T-helper 2 cell treated with Interferon-gamma antibody and Interleukin-4, amounts not matched to agents 5 μg/mL and 100 μg/mL, for 36 hours (primary cell): ENCODE measurements around the gene MSX2.

Experiments
- DNase-seq: peaks from one replicate; pipeline ENCODE4 v3.0.0; 2021; ENCODE audit warnings: low spot score
- H3K27ac Mint-ChIP-seq: one replicate; pipeline ENCODE4 v1.8.0; 2021; ENCODE audit warnings: mild to moderate bottlenecking, mixed read lengths
- H3K27me3 Mint-ChIP-seq: one replicate; pipeline ENCODE4 v1.8.0; 2021; ENCODE audit warnings: low read depth, mixed read lengths
- H3K36me3 Mint-ChIP-seq: one replicate; pipeline ENCODE4 v1.8.0; 2021; ENCODE audit warnings: low read depth, mixed read lengths
- H3K4me1 Mint-ChIP-seq: one replicate; pipeline ENCODE4 v1.8.0; 2021; ENCODE audit warnings: low read depth, mixed read lengths
- H3K4me3 Mint-ChIP-seq: one replicate; pipeline ENCODE4 v1.8.0; 2022; ENCODE audit warnings: mild to moderate bottlenecking, moderate library complexity, mixed read lengths
- H3K9me3 Mint-ChIP-seq: one replicate; pipeline ENCODE4 v1.8.0; 2021; ENCODE audit warnings: mixed read lengths

The MSX2 gene

DNA sequence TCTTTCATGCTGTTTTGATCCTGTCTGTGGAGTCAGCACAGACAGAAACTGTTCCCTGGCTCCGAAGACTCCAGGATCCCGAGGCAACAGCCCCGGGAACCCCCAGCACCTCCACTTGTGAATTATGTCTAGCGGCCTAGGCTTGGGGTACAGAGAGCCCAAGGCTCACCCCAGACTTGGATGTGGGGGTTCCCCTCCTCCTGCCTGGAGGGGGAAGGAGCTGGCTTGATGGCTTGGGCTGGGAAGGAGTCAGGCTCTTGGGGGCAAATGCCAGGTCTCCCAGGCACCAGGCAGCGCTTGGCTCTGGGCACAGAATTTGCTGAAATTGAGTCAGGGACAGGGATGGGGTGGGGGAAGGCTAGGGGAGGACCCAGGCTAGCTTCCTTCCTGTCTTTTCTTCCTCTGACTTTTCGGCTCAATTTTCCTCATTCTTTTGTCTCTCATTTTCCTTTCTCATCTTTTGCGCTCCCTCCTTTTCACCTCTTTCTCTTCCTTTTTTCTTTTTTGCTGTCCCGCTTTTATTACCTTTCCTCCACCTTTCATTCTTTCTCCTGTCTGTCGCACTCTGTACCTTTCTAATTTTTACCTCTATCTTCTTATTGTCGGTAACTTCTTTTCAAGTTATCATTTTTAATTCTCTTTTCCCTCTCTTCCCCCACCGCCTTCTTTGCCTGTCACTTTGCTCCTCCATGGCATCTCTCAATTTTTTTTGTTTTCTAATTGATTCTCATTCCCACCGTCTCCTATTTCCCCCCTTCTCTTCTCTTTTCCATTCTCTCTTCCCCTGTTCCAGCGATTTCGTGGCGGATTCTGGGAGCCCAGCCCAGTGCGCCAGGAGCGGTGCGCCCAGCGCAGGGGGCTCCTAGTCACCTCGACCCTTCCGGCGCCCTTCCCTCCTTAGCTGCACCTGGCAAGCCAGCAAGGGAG lies 10.5 kb downstream of the MSX2 start:
- no peaks in the 10 kb centered on the region for H3K36me3 Mint-ChIP-seq
- H3K4me1 Mint-ChIP-seq = no peaks in the 10 kb centered on the region
- H3K27me3 Mint-ChIP-seq = peaks cover 70% of the 10 kb centered on the region
- H3K4me3 Mint-ChIP-seq = no peak overlapping the region
- DNase-seq = no peak
- H3K9me3 Mint-ChIP-seq = no peaks in the 10 kb centered on the region
- no peak overlapping the region for H3K27ac Mint-ChIP-seq

DNA sequence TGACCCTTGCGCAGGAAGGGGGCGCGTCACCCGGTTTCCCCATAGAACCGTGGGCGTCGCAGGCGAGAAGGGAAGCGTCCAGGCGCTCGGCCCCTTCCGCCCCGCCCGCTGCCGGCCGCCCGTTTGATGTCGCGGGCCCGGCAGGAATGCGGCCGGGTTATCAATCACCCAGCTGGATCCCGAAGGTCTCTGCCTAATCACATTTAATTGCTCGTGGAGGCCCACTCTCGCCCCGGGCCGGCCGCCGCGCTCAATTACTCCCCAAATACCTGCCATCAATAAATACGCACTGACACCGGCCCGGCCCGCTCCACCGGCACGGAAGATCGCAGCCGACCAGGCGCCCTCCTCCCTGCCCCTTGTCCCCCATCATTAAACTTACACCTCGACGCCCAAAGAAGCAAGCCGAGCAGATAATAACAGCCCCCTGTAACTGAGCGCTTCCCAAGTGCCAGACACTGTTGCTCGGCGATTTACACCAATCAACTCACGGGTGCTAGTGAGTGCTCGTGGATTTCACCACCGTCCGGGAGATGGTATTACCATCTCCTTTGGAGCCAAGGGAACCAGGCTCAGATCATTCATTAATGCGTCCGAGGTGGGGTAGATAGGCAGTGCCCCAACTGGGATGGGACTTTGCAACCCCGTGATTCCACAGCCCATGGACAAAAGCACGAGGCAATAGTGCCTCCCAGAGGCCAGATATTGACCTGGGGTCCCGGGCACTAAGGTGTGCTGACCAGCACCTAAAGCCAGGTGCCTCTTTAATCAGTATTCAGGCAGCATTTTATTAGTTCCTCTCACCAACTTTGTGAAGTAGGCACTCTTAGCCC lies 11.3 kb downstream of the MSX2 start:
- Mint-ChIP-seq H3K4me3 (no peak overlapping the region), H3K27me3 (peaks cover 65% of the 10 kb centered on the region), H3K4me1 (no peaks in the 10 kb centered on the region), H3K9me3 (no peaks in the 10 kb centered on the region), H3K27ac (no peak overlapping the region), H3K36me3 (no peaks in the 10 kb centered on the region)
- no peak for DNase-seq

DNA sequence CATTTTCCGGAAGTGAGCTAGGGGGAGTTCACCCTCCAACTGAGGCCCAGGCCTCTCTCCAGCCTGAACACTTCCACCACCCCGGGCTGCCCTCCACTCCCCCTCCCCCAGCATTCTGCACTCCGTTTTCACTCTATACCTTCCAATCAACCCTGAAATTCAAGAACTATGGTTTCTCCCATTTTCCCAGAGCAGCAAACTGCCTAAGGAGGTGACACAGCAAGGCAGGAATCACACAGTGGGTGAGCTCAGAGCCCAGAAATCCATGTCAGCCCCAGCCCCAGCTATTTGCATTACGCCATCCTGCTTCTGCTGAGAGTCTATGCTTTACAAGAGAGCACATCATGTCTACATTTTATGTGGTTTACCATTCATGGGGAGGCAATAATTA lies 11.9 kb downstream of the MSX2 start:
- peaks cover 59% of the 10 kb centered on the region for H3K27me3 Mint-ChIP-seq
- no peak overlapping the region for H3K27ac Mint-ChIP-seq
- DNase-seq = no peak
- H3K36me3 Mint-ChIP-seq = no peaks in the 10 kb centered on the region
- no peaks in the 10 kb centered on the region for H3K9me3 Mint-ChIP-seq
- H3K4me1 Mint-ChIP-seq = no peaks in the 10 kb centered on the region
- H3K4me3 Mint-ChIP-seq = no peak overlapping the region

DNA sequence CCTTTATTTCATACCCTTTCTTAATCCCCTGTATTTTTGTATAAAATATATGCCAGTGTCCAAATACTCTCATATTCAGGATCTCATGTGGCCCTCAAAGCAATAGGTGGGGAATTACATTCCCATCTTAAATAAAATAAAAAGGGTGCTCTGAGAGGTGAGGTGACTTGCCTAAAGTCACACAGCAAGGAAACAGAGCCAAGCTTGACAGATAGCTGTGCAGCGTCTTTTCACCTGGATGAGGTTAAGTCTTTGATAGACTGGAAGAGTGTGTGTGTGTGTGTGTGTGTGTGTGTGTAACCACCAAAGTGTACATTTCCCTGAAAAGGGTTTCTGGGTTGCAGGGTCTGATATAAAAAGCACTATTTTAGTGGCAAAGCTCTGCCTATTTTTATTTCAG lies 12.4 kb downstream of the MSX2 start:
- no peak overlapping the region for H3K4me3 Mint-ChIP-seq
- no peak overlapping the region for H3K27ac Mint-ChIP-seq
- H3K27me3 Mint-ChIP-seq = peaks cover 54% of the 10 kb centered on the region
- DNase-seq = no peak
- H3K4me1 Mint-ChIP-seq = no peaks in the 10 kb centered on the region
- H3K9me3 Mint-ChIP-seq = peaks cover 3% of the 10 kb centered on the region
- no peaks in the 10 kb centered on the region for H3K36me3 Mint-ChIP-seq

DNA sequence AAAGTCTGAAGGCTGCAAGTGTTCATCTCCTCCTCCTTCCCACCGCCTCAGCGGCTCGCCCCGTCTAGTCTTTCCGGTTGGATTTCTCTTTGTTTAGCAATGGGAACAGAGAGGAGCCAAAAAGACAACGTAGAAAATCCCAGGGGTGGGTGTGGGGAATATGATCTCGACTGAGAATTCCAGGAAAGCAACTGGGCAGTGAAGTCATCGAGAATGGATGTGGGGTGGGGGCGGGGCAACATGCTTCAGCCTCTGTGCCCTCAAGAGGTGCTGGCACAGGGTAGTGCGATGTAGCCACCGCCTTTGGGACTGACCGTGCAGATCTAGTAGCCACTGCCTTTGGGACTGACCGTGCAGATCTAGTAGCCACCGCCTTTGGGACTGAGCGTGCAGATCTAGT lies 12.9 kb downstream of the MSX2 start:
- Mint-ChIP-seq H3K27ac (no peak overlapping the region), H3K36me3 (no peaks in the 10 kb centered on the region), H3K9me3 (peaks cover 3% of the 10 kb centered on the region), H3K4me3 (no peak overlapping the region), H3K27me3 (peaks cover 51% of the 10 kb centered on the region), H3K4me1 (no peaks in the 10 kb centered on the region)
- no peak for DNase-seq

DNA sequence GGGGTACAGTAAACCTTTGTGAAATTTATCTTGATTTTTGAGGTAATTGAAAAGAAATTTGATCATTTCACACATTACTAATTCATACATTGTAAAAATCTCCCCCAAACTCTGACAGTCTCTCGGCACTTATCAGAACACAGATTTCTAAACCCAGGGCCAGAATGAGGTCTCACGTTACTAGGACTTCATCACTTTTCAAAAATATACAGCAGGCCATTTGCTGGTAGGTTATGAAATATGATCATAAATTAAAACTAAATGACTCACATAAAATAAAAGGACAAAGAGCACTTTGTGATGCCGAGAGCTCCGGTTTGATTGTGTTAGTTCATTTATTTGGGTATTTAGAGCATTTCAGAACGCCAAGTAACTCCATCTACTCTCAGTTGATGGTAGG lies 17.0 kb downstream of the MSX2 start:
- no peaks in the 10 kb centered on the region for H3K4me1 Mint-ChIP-seq
- H3K27me3 Mint-ChIP-seq = peaks cover 12% of the 10 kb centered on the region
- DNase-seq = no peak
- H3K27ac Mint-ChIP-seq = no peak overlapping the region
- H3K4me3 Mint-ChIP-seq = no peak overlapping the region
- H3K9me3 Mint-ChIP-seq = peaks cover 11% of the 10 kb centered on the region
- H3K36me3 Mint-ChIP-seq = no peaks in the 10 kb centered on the region

DNA sequence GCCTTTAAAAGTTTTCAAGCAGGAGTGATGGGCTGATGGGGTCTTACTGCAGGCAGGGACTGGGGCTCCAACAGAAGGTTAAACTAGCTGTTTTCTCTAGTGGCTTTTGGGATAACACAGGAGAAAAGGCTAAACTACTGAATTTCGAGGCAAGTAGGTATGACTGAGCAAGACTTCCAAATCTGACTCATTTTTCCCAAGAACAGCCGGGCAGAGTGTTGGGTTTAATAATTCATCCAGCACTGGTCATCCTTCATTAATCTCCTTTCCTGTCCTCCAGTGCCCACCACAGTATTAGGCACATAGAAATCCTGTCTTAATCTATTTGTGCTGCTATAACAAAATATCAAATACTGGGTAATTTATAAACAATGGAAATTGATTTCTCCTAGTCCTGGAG lies 20.5 kb downstream of the MSX2 start:
- H3K27me3 Mint-ChIP-seq = peaks cover 15% of the 10 kb centered on the region
- no peak overlapping the region for H3K4me3 Mint-ChIP-seq
- H3K4me1 Mint-ChIP-seq = no peaks in the 10 kb centered on the region
- DNase-seq = no peak
- peaks cover 11% of the 10 kb centered on the region for H3K9me3 Mint-ChIP-seq
- H3K36me3 Mint-ChIP-seq = no peaks in the 10 kb centered on the region
- H3K27ac Mint-ChIP-seq = no peak overlapping the region

DNA sequence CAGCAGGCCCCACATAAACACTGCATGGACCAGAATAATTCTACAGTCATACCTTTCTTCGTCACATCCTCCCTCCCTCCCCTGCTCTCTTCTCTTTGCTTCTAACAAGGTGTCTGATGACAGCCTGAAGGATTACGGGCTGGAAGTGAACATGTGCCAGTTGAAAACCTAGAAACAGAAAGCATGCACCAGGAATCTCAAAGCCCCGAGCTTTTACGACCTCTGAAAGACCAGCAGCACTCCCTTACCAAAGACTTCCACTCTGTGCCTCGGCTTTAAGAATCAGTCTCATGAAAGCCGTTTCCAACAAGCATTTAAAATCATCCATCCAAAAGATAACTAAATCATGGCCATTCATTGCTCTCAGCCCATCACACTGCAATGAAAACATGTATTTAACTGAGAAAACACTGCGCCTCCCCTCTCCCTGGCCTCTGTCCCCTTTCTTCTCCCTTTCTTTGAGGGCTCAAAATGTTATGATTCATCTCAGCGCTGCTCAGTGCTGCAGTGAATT lies 21.3 kb downstream of the MSX2 start:
- peaks cover 11% of the 10 kb centered on the region for H3K9me3 Mint-ChIP-seq
- no peaks in the 10 kb centered on the region for H3K36me3 Mint-ChIP-seq
- no peak for DNase-seq
- H3K4me1 Mint-ChIP-seq = no peaks in the 10 kb centered on the region
- H3K27ac Mint-ChIP-seq = no peak overlapping the region
- H3K4me3 Mint-ChIP-seq = no peak overlapping the region
- H3K27me3 Mint-ChIP-seq = peaks cover 23% of the 10 kb centered on the region

DNA sequence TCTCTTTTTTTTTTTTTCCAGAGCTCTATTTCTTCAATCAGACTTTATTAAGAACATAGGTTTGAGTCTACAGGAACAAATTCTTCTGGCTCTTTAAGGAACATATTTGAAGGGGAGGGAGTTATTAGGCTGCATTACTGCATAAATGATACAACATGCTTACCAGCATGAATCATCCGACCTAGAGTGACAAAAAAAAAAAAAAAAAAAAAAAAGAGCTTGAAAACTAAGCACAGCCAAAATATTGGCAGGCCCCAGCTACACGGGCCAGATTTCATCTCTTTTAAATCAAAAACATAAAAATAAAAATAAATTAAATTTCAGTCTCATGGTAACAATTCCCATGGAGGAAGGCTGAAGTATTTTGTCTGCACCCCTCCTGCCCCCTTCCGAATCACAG lies 26.3 kb downstream of the MSX2 start:
- no peaks in the 10 kb centered on the region for H3K36me3 Mint-ChIP-seq
- no peaks in the 10 kb centered on the region for H3K9me3 Mint-ChIP-seq
- no peak overlapping the region for H3K27ac Mint-ChIP-seq
- no peaks in the 10 kb centered on the region for H3K4me1 Mint-ChIP-seq
- H3K4me3 Mint-ChIP-seq = no peak overlapping the region
- DNase-seq = no peak
- H3K27me3 Mint-ChIP-seq = peaks cover 46% of the 10 kb centered on the region

DNA sequence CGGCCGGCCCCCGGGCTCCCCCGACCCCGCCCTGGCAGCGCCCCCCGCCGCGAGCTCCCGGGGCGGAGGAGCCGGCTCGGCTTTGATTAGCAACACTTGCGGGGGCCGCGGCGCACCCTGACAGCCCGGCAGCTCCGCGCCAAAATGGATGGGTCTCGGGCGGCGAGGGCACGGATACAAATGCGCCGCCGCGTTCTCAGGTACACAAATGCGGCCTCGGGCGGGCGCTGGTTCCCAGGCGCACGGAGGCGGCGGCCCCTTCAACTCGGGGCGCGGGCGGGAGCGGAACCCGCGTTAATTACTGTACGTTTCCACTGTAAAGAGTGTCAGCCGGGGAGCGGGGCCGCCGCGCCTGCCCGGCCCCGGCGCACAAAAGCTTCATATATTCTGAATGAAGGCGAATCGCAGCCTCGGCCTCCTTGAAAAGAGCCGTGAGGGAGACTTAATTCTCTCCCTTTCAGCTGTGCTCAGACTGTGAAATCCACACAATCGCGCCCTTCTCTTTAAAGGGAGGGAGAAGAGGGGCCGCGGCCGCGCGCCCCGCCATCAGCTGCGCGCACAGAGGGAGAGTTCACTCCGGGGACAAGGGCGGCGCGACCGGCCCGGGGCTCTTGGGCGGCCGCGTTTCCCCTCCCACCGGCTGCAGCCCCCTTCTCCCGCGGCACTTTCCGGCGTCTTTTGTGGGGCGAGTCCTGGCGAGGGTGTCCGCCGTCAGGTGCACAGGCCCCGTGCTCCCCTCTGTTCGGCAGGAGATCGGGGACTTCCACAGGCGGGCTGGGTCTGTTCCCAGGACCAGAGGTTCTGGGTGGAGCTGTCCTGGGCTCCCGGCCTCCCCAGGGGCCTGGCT lies 27.0 kb downstream of the MSX2 start:
- Mint-ChIP-seq H3K27ac (no peak overlapping the region), H3K4me3 (no peak overlapping the region), H3K4me1 (no peaks in the 10 kb centered on the region), H3K27me3 (peaks cover 46% of the 10 kb centered on the region), H3K36me3 (no peaks in the 10 kb centered on the region), H3K9me3 (no peaks in the 10 kb centered on the region)
- DNase-seq = no peak

DNA sequence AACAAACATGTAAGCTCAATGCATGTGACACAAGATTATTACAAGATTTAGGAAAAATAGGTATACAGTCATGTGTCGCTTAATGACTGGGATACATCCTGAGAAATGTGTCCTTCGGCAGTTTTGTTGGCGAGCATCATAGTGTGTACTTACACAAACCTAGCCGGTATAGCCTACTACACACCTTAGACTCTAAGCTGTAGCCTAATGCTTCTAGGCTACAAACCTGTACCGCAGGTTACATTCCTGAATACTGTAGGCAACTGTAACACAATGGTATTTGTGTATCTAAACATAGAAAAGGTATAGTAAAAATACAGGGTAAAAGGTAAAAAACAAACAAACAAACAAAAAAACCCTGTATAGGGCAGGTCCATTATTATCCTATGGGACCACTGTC lies 27.7 kb downstream of the MSX2 start:
- no peaks in the 10 kb centered on the region for H3K4me1 Mint-ChIP-seq
- no peaks in the 10 kb centered on the region for H3K9me3 Mint-ChIP-seq
- H3K4me3 Mint-ChIP-seq = no peak overlapping the region
- no peak for DNase-seq
- H3K27ac Mint-ChIP-seq = no peak overlapping the region
- H3K36me3 Mint-ChIP-seq = no peaks in the 10 kb centered on the region
- H3K27me3 Mint-ChIP-seq = peaks cover 46% of the 10 kb centered on the region

DNA sequence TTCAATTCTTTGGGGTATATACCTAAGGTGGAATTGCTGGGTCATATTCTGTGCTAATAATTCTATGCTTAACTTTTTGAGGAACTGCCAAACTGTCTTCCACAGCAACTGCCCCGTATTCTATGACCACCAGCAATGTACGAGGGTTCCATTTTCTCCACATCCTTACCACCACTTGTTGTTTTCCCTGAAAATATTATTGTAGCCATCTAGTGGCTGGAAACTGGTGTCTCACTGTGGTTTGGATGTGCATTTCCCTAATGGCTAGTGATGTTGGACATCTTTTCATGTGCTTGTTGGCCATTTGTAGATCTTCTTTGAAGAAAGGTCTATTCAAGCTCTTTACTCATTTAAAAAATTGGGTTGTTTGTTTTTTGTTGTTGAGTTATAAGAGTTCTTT lies 30.7 kb downstream of the MSX2 start:
- Mint-ChIP-seq H3K4me3 (no peak overlapping the region), H3K9me3 (no peaks in the 10 kb centered on the region), H3K4me1 (no peaks in the 10 kb centered on the region), H3K27me3 (peaks cover 28% of the 10 kb centered on the region), H3K27ac (no peak overlapping the region), H3K36me3 (no peaks in the 10 kb centered on the region)
- DNase-seq = no peak

DNA sequence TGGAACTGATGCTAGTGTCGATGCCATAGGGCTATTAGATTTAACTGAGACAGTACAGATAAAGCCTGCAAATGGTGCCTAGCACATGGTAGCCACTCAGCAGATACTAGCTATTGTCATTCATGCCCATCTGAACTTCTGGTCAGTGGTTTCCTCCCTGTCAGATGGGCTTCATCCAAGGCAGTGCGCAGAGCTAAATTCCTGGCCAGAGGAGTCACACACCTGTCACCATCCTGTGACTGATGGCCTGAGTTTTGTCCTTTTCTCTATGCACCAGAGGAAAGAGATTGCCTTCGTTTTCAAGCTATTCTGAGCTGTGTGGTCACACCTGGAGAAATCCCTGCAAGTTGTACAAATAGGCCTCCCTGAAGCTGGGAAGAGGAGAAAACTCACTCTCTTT lies 34.7 kb downstream of the MSX2 start:
- H3K36me3 Mint-ChIP-seq = no peaks in the 10 kb centered on the region
- no peaks in the 10 kb centered on the region for H3K27me3 Mint-ChIP-seq
- H3K4me1 Mint-ChIP-seq = no peaks in the 10 kb centered on the region
- no peak overlapping the region for H3K27ac Mint-ChIP-seq
- no peak overlapping the region for H3K4me3 Mint-ChIP-seq
- H3K9me3 Mint-ChIP-seq = no peaks in the 10 kb centered on the region
- no peak for DNase-seq
